Left cardiac atrium (tissue), 4 donors: ENCODE measurements around the gene RAD50. TPM values are rescaled to one million over a fixed set of nuclear protein-coding genes. Genes with fewer than 3 reads are reported as not detected.
"Not testable (repeated sequence)": the region's sequence is repeated elsewhere in the genome, so short reads cannot be mapped to it uniquely, and the experiment has no call there.

Source experiments
- ATAC-seq, 2 donors: fragments of 200-7000 bp; cut with Tn5 transposase; one replicate each; pipeline ENCODE4 v1.9.1; 2020; ENCODE audit warnings: mild to moderate bottlenecking in 2 of 2, moderate library complexity in 2 of 2
- DNase-seq: peaks from one replicate; pipeline ENCODE4 v3.0.0-alpha.2; 2020
- intact Hi-C, 2 donors: fragments of 100-400 bp; cut with DNase I; formaldehyde crosslinking; loops; one replicate each; pipeline versions ENCODE4 v1.14.1 to v1.15.1; 2022 to 2023
- long read RNA-seq: library from polyadenylated mRNA; unstranded; transcript quantifications from one replicate; pipeline ENCODE4 v2.0.0, GENCODE V29; 2021
- total RNA-seq, 2 donors: library from RNA; stranded (reverse); fragmentation: NEBNext Ultra II Directional; extraction: Animal tissue kit (Norgen Biotek cat#: 25700); gene quantifications; one replicate each; pipeline ENCODE4 v1.2.1, GENCODE V29; 2021
- donor health status: DM: no; HTN: yes; CAD: no.
- donor health status: DM: no; HTN: yes; CAD: no; lungs with severe emphysema.
- donor health status: DM: yes; HTN: yes; CAD: no.
- donor health status: Dilated cardiomyopathy.

RAD50 gene
- total RNA-seq, result 10 to 100 TPM; 26.7 to 30.2 TPM
- long read RNA-seq, partial matches to known transcripts, result 23 of 26 reads
- long read RNA-seq, other reads (novel, unspliced or antisense), result 3 of 26 reads

- peak; percentile 95 for DNase-seq
- intact Hi-C loops, result no loop called here
- ATAC-seq, result peak; percentile 100
Observed at GRCh38 chr5:132556763-132557477, at the start of gene RAD50. Gene RAD50 (plus strand): TSS chr5:132556977. CDS start chr5:132557325, 348 bp downstream.

GRCh38 chr5:132510076-132510475 is 46.7 kb upstream of the RAD50 start:
- intact Hi-C loops, result no loop called here
- ATAC-seq (no peak), DNase-seq (no peak)

DNA sequence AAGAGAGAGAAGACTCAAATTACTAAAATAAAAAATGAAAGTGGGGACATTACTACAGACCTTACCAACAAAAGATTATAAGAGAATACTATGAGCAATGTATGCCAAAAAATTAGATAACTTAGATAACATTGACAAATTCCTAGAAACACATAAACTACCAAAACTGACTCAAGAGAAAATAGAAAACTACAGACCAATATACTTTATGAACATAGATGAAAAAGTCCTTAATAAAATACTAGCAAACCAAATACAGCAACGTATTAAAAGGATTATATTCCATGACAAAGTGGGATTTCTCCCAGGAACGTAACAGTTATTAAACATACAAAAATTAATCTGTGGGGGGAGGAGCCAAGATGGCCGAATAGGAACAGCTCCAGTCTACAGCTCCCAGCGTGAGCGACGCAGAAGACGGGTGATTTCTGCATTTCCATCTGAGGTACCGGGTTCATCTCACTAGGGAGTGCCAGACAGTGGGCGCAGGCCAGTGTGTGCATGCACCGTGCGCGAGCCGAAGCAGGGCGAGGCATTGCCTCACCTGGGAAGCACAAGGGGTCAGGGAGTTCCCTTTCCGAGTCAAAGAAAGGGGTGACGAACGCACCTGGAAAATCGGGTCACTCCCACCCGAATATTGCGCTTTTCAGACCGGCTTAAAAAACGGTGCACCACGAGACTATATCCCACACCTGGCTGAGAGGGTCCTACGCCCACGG is 43.0 kb upstream of the RAD50 start:
- ATAC-seq, intact Hi-C loops, DNase-seq: not testable (repeated sequence)

GRCh38 chr5:132522067-132522466 is 34.7 kb upstream of the RAD50 start:
- DNase-seq, intact Hi-C loops, ATAC-seq: not testable (repeated sequence)

- intact Hi-C loops, DNase-seq, ATAC-seq: not testable (repeated sequence)
Observed at GRCh38 chr5:132524877-132525276, 31.9 kb upstream of the RAD50 start.

- no peak for ATAC-seq
- no peak for DNase-seq
- intact Hi-C loops, result no loop called here
Observed at GRCh38 chr5:132525299-132525724, 31.5 kb upstream of the RAD50 start.

DNA sequence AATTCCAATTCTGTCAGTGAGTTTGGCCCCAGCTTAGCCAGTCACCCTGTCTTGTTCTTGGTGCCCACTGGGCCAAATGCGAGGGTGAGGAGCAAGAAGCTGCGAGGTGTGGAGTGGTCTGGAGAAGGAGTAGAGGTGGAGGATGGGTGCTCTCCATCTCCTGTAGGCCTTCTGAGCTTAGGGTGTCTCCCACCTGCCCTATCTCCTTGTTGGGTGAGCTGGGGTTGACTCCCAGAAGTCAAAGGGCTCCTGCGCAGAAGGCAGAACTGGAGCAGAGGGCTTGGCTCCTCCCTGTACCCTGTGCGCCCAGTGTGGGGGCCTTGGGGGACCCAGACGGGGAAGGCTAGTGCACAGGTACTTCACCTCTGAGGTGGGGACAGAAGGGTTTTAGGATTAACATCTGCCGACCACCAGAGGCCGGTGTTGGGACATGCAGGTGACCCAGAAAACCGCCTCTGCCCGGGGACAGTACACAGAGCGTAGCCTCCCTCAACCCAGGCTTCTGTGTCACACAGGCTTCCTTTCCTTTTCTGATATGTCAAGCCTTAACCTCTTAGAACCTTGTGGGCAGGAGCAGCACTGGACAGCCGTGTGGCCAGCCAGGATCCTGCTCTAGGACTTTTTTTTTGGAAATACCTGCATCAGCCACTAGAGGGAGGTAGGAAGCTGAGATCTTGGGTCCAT is 30.3 kb upstream of the RAD50 start:
- no peak for DNase-seq
- intact Hi-C loops, result no loop called here
- peak; percentile 74 to 87 for ATAC-seq

DNA sequence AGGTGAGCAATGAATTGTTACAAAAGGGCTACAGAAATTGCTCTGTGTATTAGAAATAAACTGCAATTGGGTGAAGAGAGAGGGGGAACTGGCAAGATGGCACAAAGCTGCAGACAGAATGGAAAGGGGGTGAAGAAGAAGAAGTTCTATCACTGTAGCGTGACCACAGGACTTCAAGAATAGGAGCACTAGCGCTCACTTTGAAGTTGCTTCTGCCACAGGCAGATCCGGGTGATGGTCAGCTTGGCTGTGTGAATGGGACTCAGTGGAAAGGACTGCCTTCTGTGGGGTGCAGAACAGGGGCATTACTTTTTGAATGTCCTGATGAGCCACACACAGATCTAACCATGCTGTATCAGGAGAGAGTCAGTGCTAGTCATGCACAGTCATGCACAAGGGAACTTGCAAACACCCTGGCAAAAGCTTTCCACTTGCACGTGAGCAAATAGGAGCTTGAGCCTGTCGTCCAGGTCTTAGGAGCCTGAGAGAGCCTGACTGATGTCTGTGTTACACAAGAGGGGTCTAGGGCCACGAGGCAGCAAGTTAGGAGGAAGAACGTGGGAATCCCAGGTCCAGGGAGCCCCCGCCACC is 29.7 kb upstream of the RAD50 start:
- ATAC-seq (no peak), DNase-seq (no peak)
- intact Hi-C loops, result no loop called here

GRCh38 chr5:132528021-132528420 is 28.8 kb upstream of the RAD50 start:
- ATAC-seq, result no peak
- intact Hi-C loops, result no loop called here
- DNase-seq, result no peak

GRCh38 chr5:132528866-132529634 is 27.7 kb upstream of the RAD50 start:
- DNase-seq, result no peak
- intact Hi-C loops, result no loop called here
- ATAC-seq, result no peak

GRCh38 chr5:132530946-132531345 is 25.8 kb upstream of the RAD50 start:
- DNase-seq, result no peak
- intact Hi-C loops, result loop anchor here in 1 of 2 donors (10.0 kb wide), 1 partner anchor 274 kb away; no protein-coding TSS in a partner anchor
- ATAC-seq, result no peak

DNA sequence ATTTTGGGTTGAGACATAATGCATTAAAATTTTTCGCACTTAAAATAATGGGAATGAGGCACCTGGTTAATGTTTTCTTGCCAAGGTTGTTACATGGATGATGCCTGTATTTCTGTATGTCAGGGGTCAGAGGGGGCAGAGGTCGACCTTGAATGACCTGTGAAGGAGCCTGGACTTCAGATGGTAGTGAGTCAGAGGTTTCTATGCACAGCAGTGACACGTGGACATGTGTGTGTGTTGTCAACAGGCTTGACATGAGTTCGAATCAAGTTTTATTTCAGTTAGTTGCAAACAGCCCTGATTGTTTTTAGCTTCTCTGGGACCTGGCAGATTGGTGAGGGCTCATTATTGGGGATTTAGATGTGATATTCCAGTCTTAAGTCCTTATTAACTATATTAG is 17.1 kb upstream of the RAD50 start:
- DNase-seq (no peak), ATAC-seq (no peak)
- intact Hi-C loops, result loop anchor here in 1 of 2 donors (10.0 kb wide), 1 partner anchor 265 kb away; no protein-coding TSS in a partner anchor

GRCh38 chr5:132540149-132540548 is 16.6 kb upstream of the RAD50 start:
- no peak for ATAC-seq
- intact Hi-C loops, result no loop called here
- no peak for DNase-seq

- ATAC-seq (no peak), DNase-seq (no peak)
- intact Hi-C loops, result no loop called here
Observed at GRCh38 chr5:132540764-132541163, 16.0 kb upstream of the RAD50 start.

DNA sequence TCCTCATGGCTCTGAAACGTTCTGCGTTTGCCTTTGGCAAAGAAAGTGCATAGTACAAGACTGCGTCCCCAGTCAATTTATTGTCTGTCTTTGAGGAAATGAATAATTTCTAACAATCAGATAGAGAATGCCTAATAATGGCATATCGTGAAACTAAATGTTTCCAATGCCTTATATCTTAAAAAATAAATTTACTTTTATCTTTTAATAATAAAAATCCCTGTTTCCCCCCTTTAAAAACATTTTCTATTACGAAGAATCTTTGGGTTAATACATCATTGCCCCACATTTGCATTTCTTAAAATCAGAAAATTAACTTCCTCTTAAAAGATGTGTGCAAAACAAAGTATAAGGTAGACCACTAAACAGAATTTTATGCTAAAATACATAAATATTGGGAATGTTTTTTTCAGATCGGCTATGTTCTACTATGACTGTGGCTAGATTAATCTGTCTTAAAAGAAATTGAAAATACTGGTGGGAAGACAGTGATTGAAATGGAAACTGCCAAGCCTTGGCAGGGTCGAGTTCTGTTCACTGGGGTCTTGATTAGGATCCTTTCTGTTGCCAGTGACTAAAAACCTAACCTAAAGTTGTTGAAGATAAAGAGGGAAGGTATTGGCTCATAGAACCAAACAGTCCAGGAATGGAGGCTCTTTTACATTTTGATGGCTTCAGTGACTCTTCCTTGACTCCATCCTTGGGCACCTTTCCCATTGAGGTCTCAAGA is 13.1 kb upstream of the RAD50 start, which contains the start of gene IL5:
Gene IL5 (minus strand): TSS at position 51 of the 730 bp plus-strand sequence. CDS start 44 bp downstream, at position 7.
- no peak for ATAC-seq
- intact Hi-C loops, result no loop called here
- DNase-seq, result no peak

- no peak for DNase-seq
- ATAC-seq, result no peak
- intact Hi-C loops, result no loop called here
Observed at GRCh38 chr5:132546108-132546507, 10.7 kb upstream of the RAD50 start.

DNA sequence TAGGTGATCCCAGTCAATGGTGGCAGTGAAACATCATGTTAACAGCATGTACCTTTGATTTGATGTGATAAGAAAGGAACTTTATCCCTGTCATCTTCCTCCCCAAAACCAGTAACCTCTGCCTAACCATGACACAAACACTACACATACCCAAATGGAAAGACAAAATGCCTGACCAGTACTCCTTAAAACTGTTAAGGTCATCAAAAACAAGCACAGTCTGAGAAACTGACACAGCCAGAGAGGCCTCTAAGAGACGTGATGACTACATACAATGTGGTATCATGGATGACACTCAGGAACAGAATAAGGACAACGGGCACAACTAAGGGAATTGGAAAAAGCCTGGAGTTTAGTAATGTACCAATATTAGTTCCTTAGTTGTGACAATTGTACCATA is 9.5 kb upstream of the RAD50 start:
- ATAC-seq (no peak), DNase-seq (no peak)
- intact Hi-C loops, result no loop called here

- DNase-seq, intact Hi-C loops: not testable (repeated sequence)
Observed at GRCh38 chr5:132548834-132549233, 7.9 kb upstream of the RAD50 start.

More at GRCh38 chr5:132548834-132549233, 7.9 kb upstream of the RAD50 start:
- ATAC-seq, result not testable (repeated sequence)
